UCSD-AML1 (cell line): Measurements from ENCODE around the gene ALPL.

ENCODE experiments used
- DNase-seq: peaks from one replicate; lab custom pipeline; 2025; ENCODE audit not compliant: unreplicated experiment; lab: John Stamatoyannopoulos, UW

Gene ALPL

DNA sequence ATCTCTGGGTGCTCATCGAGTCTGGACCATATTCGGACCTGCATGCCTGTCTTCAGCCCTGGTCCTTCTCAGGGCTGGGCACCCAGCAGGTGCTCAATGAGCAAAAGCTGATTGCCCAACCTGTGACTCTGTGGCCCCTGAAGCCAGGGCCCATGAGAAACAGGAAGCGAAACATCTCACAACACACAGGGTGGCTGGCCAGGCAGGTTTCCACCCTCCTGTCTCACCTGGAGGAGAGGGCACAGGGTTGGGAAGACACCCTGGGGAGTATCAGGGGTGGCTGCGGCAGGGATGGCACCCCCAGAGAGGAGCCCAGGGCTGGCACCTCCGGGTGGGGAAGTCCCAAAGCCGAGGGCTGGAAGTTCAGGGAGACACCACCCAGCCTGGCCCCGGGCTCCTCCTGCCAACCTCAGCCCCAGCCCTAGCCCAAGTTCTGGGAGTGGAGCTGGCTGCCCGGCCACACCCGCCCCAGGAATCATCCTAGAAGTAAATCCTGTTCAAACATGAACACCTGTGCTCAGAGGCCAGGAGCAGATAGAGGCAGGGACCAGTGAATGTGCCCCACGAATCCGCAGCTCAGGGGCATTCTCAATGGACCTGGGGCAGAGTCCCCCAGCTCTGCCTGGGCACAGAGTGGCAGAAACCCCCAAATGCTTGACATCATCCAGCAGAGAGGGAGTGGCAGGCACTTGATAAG is 105.3 kb downstream of the ALPL start:
- no peak for DNase-seq

DNA sequence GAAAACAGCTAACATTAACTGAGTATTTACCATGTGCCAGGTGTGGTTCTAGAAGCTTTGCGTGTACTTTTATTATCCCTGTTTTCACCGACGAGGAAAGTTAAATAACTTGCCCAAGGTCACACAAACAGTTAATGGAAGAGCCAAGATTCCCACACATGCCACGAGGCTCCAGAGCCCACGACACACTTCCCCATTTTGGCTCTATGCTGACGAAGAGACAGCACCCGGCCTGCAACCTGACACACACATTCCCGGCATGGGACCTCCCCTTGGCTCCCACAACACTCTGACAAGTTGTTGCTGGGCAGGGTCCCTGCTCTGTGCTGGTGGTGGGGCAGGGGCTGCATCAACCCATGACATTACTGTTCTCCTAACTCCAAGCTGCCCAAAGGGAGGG is 107.1 kb downstream of the ALPL start:
- no peak for DNase-seq

- DNase-seq: no peak
Observed at GRCh38 chr1:21617126-21617738, 108.0 kb downstream of the ALPL start.

GRCh38 chr1:21618059-21618458 is 108.8 kb downstream of the ALPL start:
- DNase-seq: no peak

- no peak for DNase-seq
Observed at GRCh38 chr1:21618561-21619374, 109.5 kb downstream of the ALPL start.

DNA sequence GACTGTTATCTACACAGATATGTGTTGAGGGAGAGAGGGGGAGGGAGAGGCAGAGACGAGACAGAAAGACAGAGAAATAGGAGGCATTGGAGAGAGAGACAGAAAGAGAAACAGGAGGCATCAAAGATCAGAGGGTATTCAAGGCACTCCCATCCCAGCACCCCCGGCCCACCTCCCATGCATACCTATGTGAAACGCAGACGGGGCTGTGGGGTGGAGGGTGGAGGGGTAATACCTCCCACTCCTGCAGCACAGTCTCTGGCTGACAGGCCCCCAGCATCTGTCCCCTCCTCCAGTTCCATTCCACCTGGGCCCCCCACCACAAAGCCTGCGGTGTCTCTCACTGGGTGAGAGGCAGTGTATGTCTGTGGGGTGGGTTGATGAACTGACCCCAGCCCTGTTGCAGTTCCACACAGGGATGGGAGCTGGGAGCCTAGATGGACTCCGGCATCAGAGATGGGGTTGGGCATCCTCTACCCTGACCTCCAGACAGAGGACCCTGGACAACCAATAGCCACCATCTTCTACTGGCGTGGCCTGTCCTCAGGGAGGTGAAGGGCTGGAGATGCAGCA is 110.2 kb downstream of the ALPL start:
- DNase-seq: no peak

DNA sequence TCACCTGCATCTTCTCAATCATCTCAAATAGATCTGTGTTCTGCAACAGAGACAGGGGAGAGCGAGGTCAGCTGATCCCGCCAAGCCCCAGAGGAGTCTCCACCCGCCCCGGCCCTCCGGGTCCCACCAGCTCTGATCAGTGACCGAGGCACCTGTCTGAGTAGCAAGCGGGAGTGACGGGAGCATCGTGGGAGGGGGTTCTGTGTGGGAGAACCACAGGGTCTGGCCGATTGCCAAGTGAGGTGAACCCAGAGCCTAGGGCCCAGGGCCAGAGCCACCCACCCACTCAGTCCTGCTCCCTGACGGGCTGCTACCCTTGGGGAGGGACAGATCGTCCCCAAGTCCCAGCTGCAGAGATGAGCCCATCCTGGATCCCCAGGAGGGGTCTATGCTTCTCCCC is 110.8 kb downstream of the ALPL start:
- DNase-seq: no peak

GRCh38 chr1:21620496-21620895 is 111.3 kb downstream of the ALPL start:
- no peak for DNase-seq

DNA sequence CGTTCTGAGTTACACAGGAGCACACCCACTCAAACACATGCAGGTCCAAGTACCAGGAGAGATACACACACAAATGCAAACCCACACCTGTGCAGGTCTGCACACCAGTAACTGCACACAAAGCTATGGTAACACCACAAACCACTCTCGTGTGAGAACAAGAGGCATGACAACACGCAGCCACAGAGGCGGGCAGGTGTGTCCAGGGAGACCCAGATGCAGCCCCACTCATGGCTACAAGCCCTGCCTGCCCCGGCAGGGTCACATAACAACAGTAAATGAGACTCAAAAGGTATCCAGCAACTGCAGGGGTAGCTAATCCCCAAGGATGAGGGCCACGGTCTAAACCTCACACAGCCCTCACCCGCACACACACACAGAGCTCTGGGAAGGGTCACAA is 111.8 kb downstream of the ALPL start:
- no peak for DNase-seq

DNA sequence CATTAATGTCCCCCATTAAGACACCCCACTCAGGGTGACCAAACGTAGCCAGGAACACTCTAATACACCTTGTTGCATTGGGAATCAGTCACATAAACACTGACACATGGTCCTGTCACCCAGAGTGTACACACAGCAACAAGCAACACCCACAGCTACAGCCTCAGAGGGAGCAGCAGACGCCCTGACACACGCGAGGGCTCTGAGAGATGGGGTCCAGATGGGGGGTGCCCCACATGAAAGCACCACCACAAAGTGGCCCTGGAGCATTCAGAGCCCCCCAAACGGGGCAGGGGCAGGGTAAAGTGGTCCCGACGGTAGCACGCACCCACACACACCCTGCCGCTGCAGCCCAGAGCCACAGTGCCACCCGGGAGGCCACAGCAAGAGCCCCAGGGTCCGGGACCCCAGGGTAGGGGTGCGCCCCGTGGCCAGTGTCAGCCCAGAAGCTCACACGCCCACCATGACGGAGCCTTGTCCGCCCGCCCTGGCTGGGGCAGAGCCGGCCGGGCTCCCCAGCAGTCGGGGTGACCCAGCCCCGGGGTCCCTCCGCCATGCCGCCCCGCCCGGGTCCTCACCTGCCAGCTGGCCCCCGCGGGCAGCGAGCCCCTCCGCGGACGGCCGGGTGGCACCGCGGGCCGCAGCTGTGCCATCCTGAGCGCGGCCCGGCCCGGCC is 112.7 kb downstream of the ALPL start:
- no peak for DNase-seq

DNA sequence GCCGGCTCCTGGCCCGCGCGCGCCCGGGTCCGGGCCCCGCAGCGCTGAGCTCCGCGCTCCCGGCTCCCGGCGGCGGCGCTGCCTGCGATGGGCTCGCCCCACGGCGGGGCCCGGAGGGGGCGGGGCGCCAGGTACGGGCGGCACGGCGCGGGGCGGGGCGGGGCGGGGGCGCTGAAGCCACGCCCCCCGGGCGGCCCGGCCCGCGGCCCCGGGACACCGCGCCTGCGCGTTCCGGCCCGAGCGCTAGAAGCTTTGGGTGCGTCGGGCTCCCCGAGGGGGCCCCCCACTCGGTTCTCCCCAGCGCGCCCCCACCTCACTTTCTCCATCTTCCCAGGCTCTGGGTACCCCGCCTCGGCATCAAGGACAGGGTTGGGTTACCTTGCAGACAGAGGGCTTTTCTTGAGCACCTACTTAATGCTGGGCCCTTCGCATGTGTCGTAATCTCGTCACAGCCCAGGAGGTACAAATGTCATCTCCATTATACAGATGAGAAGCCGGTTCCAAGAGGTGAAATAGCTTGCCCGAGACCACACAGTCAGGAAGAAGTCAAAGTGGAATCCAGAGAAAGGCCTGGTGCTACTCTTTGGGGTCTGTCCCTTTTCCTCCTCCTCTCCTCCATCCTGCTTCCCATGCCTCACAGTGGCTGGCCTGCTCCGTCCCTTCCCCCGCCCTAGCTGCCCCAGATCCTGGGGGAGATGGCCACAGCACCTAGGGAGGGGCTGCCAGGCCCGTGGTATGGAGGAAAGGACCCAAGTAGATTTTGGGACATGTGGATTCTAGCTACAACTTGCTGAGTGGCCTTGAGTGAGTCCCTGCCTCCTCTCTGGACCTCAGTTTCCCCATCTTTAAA is 113.5 kb downstream of the ALPL start:
- no peak for DNase-seq

DNA sequence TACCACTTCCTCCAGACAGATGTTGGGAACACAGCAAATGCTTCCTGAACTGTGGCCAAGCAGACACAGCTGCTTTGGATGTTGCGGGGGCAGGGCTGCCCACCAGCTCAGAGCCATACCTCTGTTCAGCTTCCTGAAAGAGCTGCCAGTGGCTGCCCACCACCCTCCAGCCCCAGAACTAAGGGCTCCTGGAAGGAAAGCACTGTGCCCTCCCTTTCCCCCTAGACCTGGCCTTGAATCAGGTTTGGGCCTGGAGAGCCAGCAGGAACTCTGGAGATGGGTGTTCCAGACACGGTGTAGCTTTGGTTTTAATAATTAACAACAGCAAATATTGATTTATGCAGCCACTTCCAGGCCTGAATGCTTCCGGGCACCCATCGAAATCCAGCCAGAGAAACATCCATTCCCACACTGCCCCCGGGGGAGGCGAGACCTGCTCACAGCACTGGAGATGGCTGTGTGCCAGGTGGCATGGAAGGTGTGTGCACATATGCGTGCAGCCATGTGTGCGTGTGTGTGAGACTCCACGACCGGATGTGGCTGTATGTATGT is 114.3 kb downstream of the ALPL start:
- DNase-seq: peak; percentile 67

DNA sequence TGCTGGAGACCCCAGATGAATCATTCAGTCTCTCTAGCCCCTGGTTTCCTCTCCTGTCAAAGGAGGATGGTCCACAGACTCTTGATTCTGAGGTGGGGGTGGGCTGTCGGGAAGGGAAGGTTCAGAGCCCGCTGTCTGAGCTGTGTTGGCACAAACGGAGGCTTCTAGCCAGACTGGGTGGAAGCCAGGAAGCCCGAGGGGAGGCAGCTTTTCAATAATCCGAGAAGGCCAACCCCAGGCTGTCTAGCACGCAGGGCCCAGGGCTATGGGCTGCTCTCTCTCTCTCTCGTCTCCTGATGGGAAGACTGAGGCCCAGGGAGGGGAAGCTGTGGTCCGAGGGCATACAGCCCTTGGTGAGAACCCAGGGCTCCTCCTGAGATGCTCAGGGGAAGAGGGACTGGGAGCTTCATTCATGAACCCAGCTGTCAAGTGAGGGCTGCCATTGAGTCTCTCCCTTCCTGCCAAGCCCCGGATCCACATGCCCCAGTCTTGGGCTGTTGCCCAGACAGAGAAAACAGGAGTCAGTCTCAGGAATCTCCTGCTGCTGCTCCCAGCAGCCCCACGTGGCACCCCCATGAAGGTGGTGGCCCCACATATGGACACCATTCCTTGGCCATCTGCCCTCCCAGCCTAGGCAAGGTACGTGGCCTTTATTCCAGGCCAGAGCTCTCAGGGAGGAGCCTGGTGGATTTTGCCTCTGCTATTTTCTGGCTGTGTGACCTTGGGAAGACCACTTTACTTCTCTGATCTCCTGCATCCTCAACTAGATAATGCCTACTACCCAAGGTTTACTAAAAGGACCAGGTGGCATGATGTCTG is 115.6 kb downstream of the ALPL start:
- no peak for DNase-seq

GRCh38 chr1:21625390-21626190 is 116.4 kb downstream of the ALPL start:
- DNase-seq: no peak

DNA sequence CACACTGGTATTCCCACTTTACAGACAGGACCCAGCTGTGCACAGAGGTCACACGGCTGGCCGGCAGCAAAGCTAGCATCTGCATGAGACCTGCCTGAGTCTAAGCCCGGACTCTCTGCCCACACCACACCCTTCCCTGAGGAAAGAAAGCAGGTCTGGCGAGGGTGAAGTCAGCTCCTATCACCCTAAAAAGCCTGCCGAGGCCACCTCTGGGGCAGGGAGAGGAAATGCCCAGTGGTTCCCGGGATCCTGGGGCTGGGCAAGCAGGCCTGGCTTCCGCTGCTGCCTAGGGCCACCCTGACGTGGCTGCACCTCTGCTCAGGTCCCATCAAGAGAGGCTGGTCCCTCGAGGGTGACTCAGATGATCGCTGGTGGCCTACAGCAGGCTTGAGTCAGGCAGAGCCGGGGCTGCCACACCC is 117.7 kb downstream of the ALPL start:
- no peak for DNase-seq
